ENCODE data around the gene GALNT7.

GALNT7 gene

DNA sequence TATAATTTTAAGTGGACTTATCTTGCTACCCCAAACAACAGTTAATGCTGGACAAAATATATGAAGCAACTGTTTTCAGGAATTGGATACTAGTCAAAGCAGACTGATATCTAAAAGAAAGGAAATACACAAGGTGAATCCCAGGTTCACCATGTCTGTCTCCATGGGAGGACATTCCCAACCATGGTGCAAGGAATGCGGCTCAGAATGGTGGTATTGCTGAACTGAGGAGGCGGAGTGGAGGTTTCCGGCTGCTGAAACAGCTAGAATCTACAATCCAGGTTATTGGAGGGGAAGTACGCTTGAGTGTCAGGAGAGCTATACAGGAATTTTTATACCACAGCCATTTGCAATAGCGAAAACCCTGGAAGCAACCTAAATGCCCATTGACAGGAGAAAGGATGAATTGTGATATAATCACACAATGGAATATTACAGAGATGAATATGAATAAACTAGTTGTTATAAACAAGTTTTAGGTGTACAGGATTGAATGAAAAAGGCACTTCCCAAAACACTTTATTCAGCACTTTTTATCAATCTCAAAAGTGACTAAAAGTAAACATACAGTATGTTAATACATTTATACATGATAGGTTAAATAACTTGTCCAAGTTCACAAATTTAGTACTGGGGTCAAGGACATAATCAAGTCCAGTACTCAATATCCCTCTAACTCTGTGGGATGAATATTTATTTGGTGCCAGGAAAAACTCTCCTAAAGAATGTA is 156.6 kb downstream of the GALNT7 start:
- Histone ChIP-seq H3K4me3 (ENCODE audit: low read length in 2 of 2) (no peak overlapping the region), H2BK12ac (ENCODE audit: low read length) (no peak overlapping the region), H2AK5ac (ENCODE audit: low read depth, low read length) (no peak overlapping the region), H3K9ac (ENCODE audit: low read depth, low read length, poor library complexity) (no peak overlapping the region), H3K9me3 (replicated peaks in 1 of 2; ENCODE audit: control insufficient read depth in 2 of 2, insufficient read depth in 1 of 2, low read depth in 1 of 2, low read length in 2 of 2) (no peaks in the 10 kb centered on the region), H3K14ac (ENCODE audit: low read length) (no peak overlapping the region), H3K4ac (ENCODE audit: low read length) (no peak overlapping the region), H3K79me1 (ENCODE audit: low read depth, low read length) (no peaks in the 10 kb centered on the region), H2AFZ (ENCODE audit: low read length) (no peak overlapping the region), H4K91ac (ENCODE audit: low read depth, low read length, poor library complexity) (no peak overlapping the region), H3K18ac (ENCODE audit: low read length) (no peak overlapping the region), H3K36me3 (replicated peaks in 1 of 2; ENCODE audit: control insufficient read depth in 2 of 2, insufficient read depth in 2 of 2, low read length in 2 of 2) (peaks cover 5 to 95% of the 10 kb centered on the region in 2 donors), H3K4me2 (ENCODE audit: insufficient read depth, low read length, poor library complexity, severe bottlenecking) (no peak overlapping the region), H4K8ac (ENCODE audit: low read depth, low read length) (no peak overlapping the region), H3K27ac (replicated peaks; ENCODE audit: low read length) (no peak overlapping the region), H2BK15ac (ENCODE audit: low read length) (no peak overlapping the region), H3K27me3 (ENCODE audit: control insufficient read depth in 3 of 3, insufficient read depth in 3 of 3, low read depth in 1 of 3, low read length in 3 of 3) (no peaks in the 10 kb centered on the region), H3K23ac (ENCODE audit: low read depth, low read length, poor library complexity) (no peak overlapping the region), H3K4me1 (ENCODE audit: control insufficient read depth in 2 of 2, insufficient read depth in 1 of 2, low read depth in 1 of 2, low read length in 2 of 2) (no peaks in the 10 kb centered on the region), H2BK5ac (ENCODE audit: low read length) (no peak overlapping the region), H2BK120ac (ENCODE audit: low read depth, low read length) (no peak overlapping the region)
- DNase-seq (ENCODE audit: low spot score) = no peak
- WGBS, 2 donors (ENCODE audit: extremely low coverage in 2 of 2, insufficient read length in 2 of 2, insufficient replicate concordance in 1 of 2) = no CpG with 5 or more reads among the region's 5 CpGs

DNA sequence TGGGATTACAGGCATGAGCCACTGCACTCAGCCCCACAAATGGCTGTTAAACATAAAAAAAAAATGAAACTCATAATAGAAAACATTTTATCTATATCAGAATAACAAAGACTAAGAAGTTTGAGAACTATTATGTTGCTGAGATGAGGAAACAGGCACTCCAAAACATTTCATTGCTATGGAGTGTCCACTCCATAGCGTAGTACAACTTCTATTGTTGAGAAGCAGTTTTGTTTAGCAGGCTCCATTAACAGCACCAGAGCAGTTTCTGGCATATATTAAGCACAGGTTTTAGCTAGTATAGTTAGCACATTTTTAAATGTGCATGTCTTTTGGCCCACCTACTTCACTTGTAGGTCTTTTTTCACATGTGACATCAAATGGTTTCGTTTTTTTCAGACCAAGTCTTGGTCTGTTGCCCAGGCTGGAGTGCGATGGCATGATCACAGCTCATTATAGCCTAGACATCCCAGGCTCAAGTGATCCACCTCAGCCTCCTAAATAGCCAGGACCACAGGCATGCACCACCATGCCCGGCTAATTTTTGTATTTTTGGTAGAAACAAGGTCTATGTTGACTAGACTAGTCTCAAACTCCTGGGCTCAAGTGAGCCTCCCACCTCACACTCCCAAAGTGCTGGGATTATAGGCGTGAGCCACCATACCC is 159.8 kb downstream of the GALNT7 start:
- DNase-seq (ENCODE audit: low spot score) = no peak
- Histone ChIP-seq H2BK120ac (ENCODE audit: low read depth, low read length) (no peak overlapping the region), H2BK5ac (ENCODE audit: low read length) (no peak overlapping the region), H2BK12ac (ENCODE audit: low read length) (no peak overlapping the region), H3K18ac (ENCODE audit: low read length) (no peak overlapping the region), H2BK15ac (ENCODE audit: low read length) (no peak overlapping the region), H3K14ac (ENCODE audit: low read length) (no peak overlapping the region), H2AFZ (ENCODE audit: low read length) (no peak overlapping the region), H3K27ac (replicated peaks; ENCODE audit: low read length) (peak overlapping the region; percentile 39), H4K8ac (ENCODE audit: low read depth, low read length) (no peak overlapping the region), H3K4ac (ENCODE audit: low read length) (no peak overlapping the region), H3K9me3 (replicated peaks in 1 of 2; ENCODE audit: control insufficient read depth in 2 of 2, insufficient read depth in 1 of 2, low read depth in 1 of 2, low read length in 2 of 2) (no peaks in the 10 kb centered on the region), H3K23ac (ENCODE audit: low read depth, low read length, poor library complexity) (no peak overlapping the region), H3K4me2 (ENCODE audit: insufficient read depth, low read length, poor library complexity, severe bottlenecking) (no peak overlapping the region), H4K91ac (ENCODE audit: low read depth, low read length, poor library complexity) (no peak overlapping the region), H3K4me1 (ENCODE audit: control insufficient read depth in 2 of 2, insufficient read depth in 1 of 2, low read depth in 1 of 2, low read length in 2 of 2) (peaks cover 0 to 3% of the 10 kb centered on the region in 2 donors), H3K27me3 (ENCODE audit: control insufficient read depth in 3 of 3, insufficient read depth in 3 of 3, low read depth in 1 of 3, low read length in 3 of 3) (no peaks in the 10 kb centered on the region), H3K9ac (ENCODE audit: low read depth, low read length, poor library complexity) (no peak overlapping the region), H3K79me1 (ENCODE audit: low read depth, low read length) (no peaks in the 10 kb centered on the region), H3K4me3 (ENCODE audit: low read length in 2 of 2) (no peak overlapping the region), H2AK5ac (ENCODE audit: low read depth, low read length) (no peak overlapping the region), H3K36me3 (replicated peaks in 1 of 2; ENCODE audit: control insufficient read depth in 2 of 2, insufficient read depth in 2 of 2, low read length in 2 of 2) (peaks cover 7 to 96% of the 10 kb centered on the region in 2 donors)
- WGBS, 2 donors (ENCODE audit: extremely low coverage in 2 of 2, insufficient read length in 2 of 2, insufficient replicate concordance in 1 of 2) = no CpG with 5 or more reads among the region's 5 CpGs

DNA sequence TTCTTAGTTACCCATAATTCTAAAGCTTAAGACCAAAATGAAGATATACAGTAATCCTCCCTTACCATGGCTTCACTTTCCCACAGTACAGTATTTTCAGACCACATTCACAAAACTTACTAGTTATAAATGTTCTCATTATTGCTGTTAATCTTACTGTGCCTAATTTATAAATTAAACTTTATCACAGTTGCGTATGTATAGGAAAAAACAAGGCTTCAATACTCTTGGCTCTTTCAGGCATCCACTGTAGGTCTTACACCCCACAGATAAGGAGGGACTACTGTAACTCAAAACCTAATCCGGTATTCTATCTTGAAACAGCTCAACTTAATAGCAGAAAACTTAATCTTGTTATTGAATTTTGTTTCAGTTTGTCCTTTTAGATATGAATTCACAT is 162.0 kb downstream of the GALNT7 start:
- H3K79me1 ChIP-seq (ENCODE audit: low read depth, low read length) = no peaks in the 10 kb centered on the region
- no peak overlapping the region for H2AK5ac ChIP-seq (ENCODE audit: low read depth, low read length)
- no peaks in the 10 kb centered on the region for H3K9me3 ChIP-seq (replicated peaks in 1 of 2; ENCODE audit: control insufficient read depth in 2 of 2, insufficient read depth in 1 of 2, low read depth in 1 of 2, low read length in 2 of 2)
- peaks cover 7 to 79% of the 10 kb centered on the region in 2 donors for H3K36me3 ChIP-seq (replicated peaks in 1 of 2; ENCODE audit: control insufficient read depth in 2 of 2, insufficient read depth in 2 of 2, low read length in 2 of 2)
- H2BK15ac ChIP-seq (ENCODE audit: low read length) = no peak overlapping the region
- no peak overlapping the region for H2BK5ac ChIP-seq (ENCODE audit: low read length)
- no peak overlapping the region for H3K23ac ChIP-seq (ENCODE audit: low read depth, low read length, poor library complexity)
- H3K9ac ChIP-seq (ENCODE audit: low read depth, low read length, poor library complexity) = no peak overlapping the region
- H4K8ac ChIP-seq (ENCODE audit: low read depth, low read length) = no peak overlapping the region
- H3K4me2 ChIP-seq (ENCODE audit: insufficient read depth, low read length, poor library complexity, severe bottlenecking) = no peak overlapping the region
- no peak overlapping the region for H3K27ac ChIP-seq (replicated peaks; ENCODE audit: low read length)
- peaks cover 0 to 3% of the 10 kb centered on the region in 2 donors for H3K4me1 ChIP-seq (ENCODE audit: control insufficient read depth in 2 of 2, insufficient read depth in 1 of 2, low read depth in 1 of 2, low read length in 2 of 2)
- no CpG with 5 or more reads among the region's 2 CpGs for WGBS, 2 donors (ENCODE audit: extremely low coverage in 2 of 2, insufficient read length in 2 of 2, insufficient replicate concordance in 1 of 2)
- no peaks in the 10 kb centered on the region for H3K27me3 ChIP-seq (ENCODE audit: control insufficient read depth in 3 of 3, insufficient read depth in 3 of 3, low read depth in 1 of 3, low read length in 3 of 3)
- H2BK12ac ChIP-seq (ENCODE audit: low read length) = no peak overlapping the region
- H3K4me3 ChIP-seq (ENCODE audit: low read length in 2 of 2) = no peak overlapping the region
- H2AFZ ChIP-seq (ENCODE audit: low read length) = no peak overlapping the region
- H3K18ac ChIP-seq (ENCODE audit: low read length) = no peak overlapping the region
- no peak for DNase-seq (ENCODE audit: low spot score)
- H3K14ac ChIP-seq (ENCODE audit: low read length) = no peak overlapping the region
- H2BK120ac ChIP-seq (ENCODE audit: low read depth, low read length) = no peak overlapping the region
- H3K4ac ChIP-seq (ENCODE audit: low read length) = no peak overlapping the region
- H4K91ac ChIP-seq (ENCODE audit: low read depth, low read length, poor library complexity) = no peak overlapping the region

DNA sequence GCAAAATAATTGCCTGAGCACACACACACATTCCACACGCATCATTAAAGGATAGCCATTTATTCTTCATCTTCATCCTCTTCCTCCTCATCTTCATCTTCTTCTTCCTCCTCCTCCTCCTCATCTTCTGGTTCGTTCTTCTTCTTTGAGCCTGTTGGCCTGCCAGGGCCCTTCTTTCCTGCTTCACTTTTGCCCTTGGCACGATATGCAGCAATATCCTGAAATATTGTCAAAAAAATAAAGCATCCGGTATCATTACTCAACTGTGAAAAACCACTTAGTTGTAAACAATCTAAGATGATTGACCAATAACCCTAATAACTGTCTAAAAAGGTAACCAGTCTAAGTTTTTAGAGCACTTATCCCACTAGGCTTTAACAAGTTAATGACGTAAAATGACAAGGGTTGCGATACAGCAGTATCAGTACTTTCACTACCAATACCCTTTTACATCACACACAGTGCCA is 163.4 kb downstream of the GALNT7 start:
- no CpG with 5 or more reads among the region's 6 CpGs for WGBS, 2 donors (ENCODE audit: extremely low coverage in 2 of 2, insufficient read length in 2 of 2, insufficient replicate concordance in 1 of 2)
- no peak for DNase-seq (ENCODE audit: low spot score)
- Histone ChIP-seq H3K36me3 (replicated peaks in 1 of 2; ENCODE audit: control insufficient read depth in 2 of 2, insufficient read depth in 2 of 2, low read length in 2 of 2) (peaks cover 7 to 65% of the 10 kb centered on the region in 2 donors), H3K18ac (ENCODE audit: low read length) (no peak overlapping the region), H2AFZ (ENCODE audit: low read length) (no peak overlapping the region), H2BK5ac (ENCODE audit: low read length) (no peak overlapping the region), H4K8ac (ENCODE audit: low read depth, low read length) (no peak overlapping the region), H4K91ac (ENCODE audit: low read depth, low read length, poor library complexity) (no peak overlapping the region), H3K27ac (replicated peaks; ENCODE audit: low read length) (no peak overlapping the region), H3K79me1 (ENCODE audit: low read depth, low read length) (no peaks in the 10 kb centered on the region), H3K4me2 (ENCODE audit: insufficient read depth, low read length, poor library complexity, severe bottlenecking) (peak overlapping the region; percentile 34), H3K23ac (ENCODE audit: low read depth, low read length, poor library complexity) (no peak overlapping the region), H3K4me3 (ENCODE audit: low read length in 2 of 2) (peak overlapping the region; percentile 65 to 97), H3K9ac (ENCODE audit: low read depth, low read length, poor library complexity) (no peak overlapping the region), H3K4ac (ENCODE audit: low read length) (no peak overlapping the region), H2BK120ac (ENCODE audit: low read depth, low read length) (no peak overlapping the region), H3K9me3 (replicated peaks in 1 of 2; ENCODE audit: control insufficient read depth in 2 of 2, insufficient read depth in 1 of 2, low read depth in 1 of 2, low read length in 2 of 2) (no peaks in the 10 kb centered on the region), H3K27me3 (ENCODE audit: control insufficient read depth in 3 of 3, insufficient read depth in 3 of 3, low read depth in 1 of 3, low read length in 3 of 3) (no peaks in the 10 kb centered on the region), H2BK15ac (ENCODE audit: low read length) (no peak overlapping the region), H3K4me1 (ENCODE audit: control insufficient read depth in 2 of 2, insufficient read depth in 1 of 2, low read depth in 1 of 2, low read length in 2 of 2) (peaks cover 0 to 3% of the 10 kb centered on the region in 2 donors), H2AK5ac (ENCODE audit: low read depth, low read length) (no peak overlapping the region), H3K14ac (ENCODE audit: low read length) (no peak overlapping the region), H2BK12ac (ENCODE audit: low read length) (no peak overlapping the region)

All from neuronal stem cell (in vitro differentiated cells).